Lower leg skin (tissue), 3 donors: Measurements from ENCODE around the gene ATP6V0A1.

Source experiments
- POLR2A ChIP-seq, 2 donors: fragments of 450-650 bp; IDR thresholded peaks; one replicate each; pipeline ENCODE4 v1.6.1; 2016 to 2017; ENCODE audit warnings: antibody characterized with exemption in 2 of 2, mild to moderate bottlenecking in 1 of 2, moderate library complexity in 1 of 2
- TF ChIP-seq, protein P1 (sequence below), 3 donors: fragments of 450-650 bp; IDR thresholded peaks; one replicate each; pipeline ENCODE4 v1.5.1; 2016; ENCODE audit warnings: antibody characterized with exemption in 3 of 3, mild to moderate bottlenecking in 3 of 3, moderate library complexity in 2 of 3

DNA sequence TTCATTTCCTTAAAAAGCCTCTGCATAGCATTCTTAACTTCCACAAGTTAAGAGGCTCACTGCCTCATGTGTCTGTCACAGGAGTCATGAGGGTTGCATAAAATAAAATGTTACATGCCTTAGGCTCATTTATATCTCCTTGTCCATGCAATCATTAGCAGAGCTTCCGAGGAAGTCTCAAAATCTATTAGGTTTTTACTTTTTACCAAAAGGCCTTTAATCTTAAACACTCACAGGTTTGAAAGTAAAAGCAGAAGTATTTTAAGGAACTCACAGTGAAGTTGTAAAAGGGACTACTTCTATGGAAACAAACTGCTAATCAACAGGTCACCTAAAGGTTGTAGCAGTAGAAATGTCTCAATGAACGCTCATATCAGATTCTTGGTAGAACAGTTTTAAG, 5.2 kb upstream of the ATP6V0A1 start:
- no peak for TF ChIP-seq POLR2A (IDR thresholded peaks at IDR 0.05)
- TF ChIP-seq, protein P1, sequence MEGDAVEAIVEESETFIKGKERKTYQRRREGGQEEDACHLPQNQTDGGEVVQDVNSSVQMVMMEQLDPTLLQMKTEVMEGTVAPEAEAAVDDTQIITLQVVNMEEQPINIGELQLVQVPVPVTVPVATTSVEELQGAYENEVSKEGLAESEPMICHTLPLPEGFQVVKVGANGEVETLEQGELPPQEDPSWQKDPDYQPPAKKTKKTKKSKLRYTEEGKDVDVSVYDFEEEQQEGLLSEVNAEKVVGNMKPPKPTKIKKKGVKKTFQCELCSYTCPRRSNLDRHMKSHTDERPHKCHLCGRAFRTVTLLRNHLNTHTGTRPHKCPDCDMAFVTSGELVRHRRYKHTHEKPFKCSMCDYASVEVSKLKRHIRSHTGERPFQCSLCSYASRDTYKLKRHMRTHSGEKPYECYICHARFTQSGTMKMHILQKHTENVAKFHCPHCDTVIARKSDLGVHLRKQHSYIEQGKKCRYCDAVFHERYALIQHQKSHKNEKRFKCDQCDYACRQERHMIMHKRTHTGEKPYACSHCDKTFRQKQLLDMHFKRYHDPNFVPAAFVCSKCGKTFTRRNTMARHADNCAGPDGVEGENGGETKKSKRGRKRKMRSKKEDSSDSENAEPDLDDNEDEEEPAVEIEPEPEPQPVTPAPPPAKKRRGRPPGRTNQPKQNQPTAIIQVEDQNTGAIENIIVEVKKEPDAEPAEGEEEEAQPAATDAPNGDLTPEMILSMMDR (IDR thresholded peaks at IDR 0.05): no peak
